GM21717 (cell line): Measurements from ENCODE around the gene RERG.

Experiments
- ATAC-seq: cut with Tn5 transposase; IDR thresholded peaks from one replicate; pipeline ENCODE4 v1.9.1; 2021; ENCODE audit warnings: mild to moderate bottlenecking, moderate library complexity; ENCODE audit not compliant: unreplicated experiment

Gene RERG

DNA sequence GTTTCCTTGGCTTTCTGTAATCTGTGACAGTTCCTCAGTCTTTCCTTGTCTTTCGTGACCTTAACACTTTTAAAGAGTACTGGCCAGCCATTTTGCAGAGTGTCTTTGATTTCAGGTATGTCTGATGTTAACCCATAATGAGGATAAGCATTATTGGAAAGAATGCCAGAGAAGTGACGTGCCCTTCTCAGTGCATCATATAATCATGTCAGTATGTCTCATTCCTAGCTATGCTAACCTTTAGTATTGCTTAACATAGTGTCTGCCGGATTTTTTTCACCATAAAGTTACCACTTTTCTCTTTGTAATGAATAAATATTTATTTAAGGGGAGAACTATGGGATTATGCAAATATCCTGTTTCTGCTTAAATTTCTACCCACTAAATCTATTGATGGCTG is 28.5 kb downstream of the RERG start:
- ATAC-seq, result no peak

DNA sequence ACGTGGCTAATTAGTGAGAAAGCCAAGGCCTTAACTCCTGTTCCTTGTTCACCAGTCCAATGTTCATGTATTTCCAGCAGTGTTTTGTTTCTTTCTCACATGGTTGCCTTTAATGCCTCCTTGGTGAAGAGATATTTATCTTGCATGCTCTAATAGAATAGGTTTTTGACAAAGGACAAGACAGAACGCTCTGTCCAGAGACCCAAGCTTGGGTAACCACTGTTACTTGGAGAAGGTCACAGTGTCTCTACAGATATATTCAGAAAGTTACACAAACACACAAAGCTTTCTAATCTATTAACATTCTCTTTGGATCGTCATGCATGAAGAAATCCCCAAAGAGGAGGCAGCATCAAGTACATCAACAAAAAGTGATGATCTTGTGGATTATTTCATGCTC is 33.1 kb downstream of the RERG start:
- no peak for ATAC-seq

DNA sequence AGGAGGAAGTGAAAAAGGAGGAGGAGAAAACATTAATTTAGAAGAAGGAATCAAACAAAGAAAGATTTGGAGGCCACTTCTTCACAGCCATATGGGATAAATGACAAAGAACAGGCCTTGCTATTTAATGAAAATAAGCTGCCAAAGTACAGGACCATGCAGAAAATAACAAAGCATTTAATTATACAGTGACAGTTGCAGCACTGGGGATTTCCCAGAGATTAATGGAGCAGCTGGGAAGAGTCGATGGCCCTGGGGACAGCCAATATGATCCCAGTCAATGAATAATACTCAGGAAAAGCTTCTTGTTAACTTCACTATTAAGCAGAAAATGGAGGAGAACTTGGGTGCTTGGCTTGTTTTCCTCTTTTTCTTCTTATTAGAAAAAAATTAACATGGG is 34.6 kb downstream of the RERG start:
- no peak for ATAC-seq

DNA sequence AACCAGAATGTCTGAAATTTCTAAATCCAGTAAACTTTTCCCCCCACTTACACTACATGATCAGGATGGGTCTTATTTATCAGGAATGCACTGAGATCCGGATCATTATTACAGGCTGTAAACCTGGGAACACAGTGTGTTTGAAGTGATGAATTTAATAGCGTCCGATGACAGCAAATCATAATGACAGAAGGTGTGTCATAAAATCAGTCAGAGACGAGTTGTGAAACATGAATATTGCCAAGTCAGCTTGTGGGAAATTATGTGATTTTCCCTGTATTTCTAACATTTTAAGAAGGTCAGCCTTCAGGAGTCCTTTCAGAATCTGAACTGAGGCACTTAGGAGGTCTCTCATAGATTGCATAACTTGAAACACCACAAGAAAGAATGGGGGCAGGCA is 36.7 kb downstream of the RERG start:
- ATAC-seq, result no peak

DNA sequence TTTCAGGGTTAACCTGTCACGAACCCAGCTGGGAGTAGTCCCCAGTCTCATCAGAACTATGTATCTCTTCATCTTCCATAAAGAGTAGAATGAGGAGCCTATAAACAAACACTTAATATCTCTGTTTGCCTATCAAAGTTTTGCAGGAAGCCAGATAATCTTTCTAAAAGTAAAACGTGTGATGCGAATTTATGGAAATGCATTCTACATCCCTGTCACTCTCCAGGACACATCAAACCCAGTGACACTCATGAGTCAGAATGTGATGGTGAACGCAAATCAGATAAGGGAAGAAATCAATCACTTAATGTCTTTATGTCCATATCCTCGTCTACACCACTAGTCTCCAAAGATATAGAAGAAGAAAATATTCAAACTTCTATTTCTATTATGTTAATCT is 37.4 kb downstream of the RERG start:
- ATAC-seq, result no peak

DNA sequence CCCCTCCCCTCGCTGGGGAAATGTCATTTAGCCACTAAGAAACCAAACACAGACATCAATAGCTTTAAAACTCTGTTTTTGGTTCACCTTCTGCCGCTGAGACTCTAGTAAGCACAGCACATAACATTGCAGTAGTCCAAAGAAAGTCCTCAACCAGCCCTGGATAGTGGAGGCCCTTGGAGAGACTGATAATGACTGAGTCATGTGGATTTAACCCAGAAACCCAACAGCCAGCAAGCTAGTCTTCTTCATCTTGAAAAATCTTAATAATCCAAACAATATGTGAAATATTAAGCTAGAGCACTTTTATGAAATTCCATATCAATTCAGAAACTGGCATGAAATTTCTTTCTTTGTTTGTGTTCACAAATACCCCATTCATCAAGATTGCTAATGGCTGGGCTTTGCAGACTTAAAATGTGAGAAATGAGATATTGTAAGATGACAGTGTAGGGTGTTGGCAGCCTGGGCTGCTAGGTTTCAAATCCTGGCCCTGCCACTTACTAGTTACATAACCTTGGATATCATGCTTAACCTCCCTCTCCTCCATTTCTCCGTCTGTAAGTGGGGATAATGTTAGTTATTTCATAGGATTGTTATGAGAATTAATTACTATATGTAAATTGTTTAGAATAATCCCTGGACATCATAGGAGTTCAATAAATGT is 40.1 kb downstream of the RERG start:
- ATAC-seq, result no peak

DNA sequence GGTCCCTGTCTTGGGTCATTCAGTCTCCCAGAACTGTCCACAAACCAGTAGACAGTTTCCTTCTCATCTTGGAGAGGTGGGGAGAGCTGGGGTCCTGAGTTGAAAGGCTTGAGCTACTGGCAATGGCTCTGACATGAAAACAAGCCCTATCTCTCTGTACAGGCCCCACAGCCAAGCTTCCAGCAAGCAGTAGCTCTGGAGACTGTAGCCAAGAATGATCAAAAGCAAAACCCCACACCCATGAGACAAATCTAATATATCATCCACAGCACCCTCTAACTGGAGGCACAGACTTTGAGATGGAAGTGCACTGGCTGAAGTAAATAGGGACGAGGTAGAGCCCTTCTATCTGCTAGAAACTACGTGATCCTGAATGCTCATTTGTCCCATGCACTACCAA is 40.9 kb downstream of the RERG start:
- ATAC-seq, result no peak

DNA sequence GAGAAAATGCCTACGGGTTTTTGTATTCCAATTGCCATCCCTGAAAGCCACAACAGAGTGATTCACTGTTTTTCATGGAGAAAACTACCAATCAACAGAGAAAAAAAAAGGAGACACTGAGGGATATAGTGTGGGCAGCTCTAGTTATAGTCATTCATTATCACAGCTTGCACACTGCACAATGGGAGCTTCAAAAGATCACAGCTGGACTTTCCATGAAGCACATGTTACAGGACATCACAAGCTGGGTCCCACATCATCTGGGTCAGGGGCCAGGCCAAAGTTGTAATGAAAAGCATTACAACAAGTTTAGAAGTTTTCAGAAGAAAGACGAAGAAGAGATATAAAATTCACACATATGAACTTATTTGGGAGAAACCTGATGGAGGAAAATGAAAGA is 41.5 kb downstream of the RERG start:
- no peak for ATAC-seq

DNA sequence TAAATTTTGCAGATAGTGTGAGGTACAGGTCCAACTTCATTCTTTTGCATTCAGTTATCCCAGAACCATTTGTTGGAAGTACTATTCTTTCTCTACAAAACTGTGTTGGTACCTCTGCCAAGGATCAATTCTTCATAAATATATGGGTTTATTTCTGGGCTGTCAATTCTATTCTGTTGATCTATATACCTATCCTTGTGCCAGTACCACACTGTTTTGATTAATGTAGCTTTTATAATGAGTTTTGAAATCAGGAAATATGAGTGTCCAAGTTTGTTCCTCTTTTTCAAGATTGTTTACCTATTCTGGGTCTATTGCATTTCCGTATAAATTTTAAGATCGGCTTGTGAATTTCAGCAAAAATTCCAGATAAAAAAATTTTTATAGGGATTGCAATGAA is 48.1 kb downstream of the RERG start:
- no peak for ATAC-seq

DNA sequence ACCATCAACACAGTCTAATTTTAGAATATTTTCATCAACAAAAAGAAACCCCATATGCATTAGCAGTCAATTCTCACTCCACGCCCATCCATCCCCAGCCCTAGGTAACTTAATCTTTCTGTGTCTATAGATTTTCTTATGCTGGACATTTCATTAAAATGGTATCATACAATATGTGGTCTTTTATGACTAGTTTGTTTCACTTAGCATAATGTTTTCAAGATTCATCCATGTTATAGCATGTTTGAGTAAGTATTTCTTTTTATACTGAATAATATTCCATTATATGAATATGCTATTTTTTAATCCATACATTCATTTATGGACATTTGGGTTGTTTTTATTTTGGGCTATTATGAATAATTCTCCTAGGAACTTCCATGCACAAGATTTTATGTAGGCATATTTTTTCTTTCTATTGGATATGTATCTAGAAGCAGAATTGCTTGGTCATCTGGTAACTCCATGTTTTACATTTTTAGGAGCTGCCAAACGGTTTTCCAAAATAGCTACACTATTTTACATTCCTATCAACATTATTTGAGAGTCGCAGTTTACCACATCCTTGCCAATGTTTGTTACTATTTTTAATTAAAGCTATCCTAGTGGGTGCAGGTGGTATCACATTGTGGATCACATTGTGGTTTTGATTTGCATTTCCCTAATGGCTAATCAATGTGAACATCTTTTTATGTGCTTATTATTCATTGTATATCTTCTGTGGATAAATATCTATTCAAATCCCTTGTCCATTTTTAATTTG is 49.0 kb downstream of the RERG start:
- ATAC-seq, result no peak

DNA sequence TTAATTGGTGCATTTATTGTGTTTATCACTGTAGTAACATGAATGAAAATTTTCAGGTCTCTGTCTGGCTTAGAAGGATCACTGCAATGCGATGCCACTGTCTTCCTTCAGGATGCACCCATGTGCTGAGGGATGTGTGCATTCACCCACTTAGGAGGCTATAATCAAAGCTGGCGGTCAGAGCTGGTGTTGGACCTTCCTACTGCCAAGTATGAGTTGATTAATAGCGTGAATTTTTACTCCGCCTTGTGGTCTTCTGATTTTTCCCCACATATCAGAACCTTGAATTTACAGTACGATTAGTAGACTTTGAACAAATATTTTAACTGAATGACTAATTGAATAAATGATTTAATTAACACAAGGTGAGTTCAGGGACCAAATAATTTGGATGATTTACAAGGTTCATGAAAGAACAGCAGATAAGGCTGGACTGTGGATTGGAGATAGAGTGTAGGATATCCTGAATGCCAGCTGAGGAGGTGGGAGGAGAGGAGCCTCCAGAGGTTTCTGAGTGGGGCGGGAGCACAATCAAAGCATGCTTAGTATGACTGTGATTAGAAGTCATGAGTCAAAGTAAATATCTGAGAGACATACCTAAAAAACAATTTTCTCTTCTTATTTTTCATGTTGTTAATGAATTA is 50.1 kb downstream of the RERG start:
- no peak for ATAC-seq

DNA sequence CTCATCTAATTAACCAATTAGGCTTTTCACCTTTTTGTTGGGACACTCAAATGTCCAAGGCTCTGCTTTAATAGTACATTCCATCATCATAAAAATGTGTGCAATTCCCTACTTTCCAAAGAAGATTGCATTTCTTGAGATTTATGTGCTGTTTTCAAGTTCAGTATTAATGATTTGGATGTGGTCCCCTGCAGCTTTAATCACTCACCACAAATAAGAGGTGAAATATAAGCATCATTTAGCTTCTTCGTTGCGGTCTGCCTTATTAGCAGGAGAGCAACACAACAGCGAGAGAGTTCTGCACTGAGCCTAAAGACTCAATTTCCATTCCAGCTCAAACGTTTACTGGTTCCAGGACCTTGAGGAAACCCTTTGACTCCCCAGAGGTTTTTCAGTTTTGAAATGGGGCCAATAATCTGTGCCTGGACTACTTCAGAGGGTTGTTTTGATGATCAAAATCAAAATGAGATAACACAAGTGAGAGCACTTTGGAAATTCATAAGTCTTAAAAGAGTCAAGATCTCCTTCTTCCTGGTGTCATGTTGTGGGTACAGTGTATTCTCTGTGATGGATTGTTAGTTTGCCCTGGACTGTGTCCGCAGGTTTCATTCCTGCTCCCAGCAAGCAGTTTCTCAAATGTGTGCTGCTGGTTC is 53.1 kb downstream of the RERG start:
- no peak for ATAC-seq

DNA sequence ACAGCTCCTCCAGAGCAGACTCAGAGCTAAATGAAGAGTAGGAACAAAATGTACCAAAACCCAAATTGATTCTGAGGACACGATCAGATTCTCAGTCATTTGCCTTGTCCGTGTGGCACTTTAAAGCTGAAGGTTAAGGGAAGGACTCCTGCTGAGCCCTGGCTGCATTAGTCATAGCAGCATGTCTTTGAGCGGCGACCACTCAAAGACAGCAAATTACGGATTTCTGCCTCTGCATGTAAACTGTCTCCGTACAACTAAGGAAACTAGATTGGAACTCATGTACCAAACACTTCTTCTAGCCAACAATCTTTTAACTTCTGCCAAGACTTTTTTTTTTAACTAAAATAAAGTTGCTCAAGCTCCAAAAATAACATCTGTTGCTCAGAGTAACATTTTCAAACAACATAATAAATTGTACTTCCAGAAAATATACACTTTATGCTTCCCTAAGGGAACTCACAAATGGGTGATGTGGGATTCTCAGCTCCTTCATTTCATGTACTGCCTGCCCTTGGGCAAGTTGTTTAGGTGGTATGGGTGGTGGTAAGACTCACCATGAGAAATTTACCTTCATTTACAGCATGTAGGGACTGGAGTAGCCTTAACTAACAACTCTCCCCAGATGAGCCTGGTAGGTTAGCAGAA is 56.1 kb downstream of the RERG start:
- no peak for ATAC-seq

DNA sequence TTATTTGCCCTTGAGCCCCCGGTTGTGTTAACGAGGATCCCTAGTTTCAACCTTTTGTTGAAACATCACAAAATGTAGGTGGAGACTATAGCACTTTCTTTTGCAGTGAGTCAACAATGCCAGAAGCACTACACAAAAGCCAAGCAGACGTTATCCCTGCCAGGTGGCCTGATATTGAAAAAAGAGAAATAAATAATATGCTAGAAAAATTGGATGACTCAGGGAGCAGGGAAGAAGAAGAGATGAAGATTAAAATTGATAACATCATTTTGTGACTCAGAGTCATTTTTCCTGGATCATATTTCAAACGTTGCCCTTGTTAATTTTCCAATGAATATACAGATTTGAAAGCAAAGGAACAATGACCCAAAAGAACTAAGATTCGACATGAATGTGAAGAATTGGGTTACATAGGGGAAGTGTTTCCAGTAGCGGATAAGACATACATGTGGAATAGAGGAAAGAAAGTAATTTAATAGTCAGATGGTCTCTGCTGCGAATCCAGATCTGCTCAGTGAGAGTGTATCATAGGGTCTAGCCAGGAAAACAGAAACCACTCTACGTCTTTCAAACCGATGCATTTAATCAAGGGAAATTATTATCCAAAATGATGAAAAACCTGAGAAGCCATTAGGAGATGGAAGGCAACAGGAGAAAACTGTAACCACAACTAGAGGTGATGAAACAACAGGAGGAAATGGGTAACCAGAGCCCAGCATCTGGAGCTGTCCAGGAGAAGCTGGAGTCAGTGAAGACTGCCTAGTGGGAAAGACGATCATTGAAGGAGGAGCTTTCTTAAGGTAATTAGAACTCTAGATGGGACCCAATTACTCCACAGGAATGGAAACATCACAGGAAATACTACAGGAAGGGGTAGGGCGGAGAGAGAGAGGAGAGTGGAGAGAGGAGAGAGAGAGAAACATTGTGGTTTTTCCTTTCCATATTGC is 57.9 kb downstream of the RERG start:
- ATAC-seq, result no peak

DNA sequence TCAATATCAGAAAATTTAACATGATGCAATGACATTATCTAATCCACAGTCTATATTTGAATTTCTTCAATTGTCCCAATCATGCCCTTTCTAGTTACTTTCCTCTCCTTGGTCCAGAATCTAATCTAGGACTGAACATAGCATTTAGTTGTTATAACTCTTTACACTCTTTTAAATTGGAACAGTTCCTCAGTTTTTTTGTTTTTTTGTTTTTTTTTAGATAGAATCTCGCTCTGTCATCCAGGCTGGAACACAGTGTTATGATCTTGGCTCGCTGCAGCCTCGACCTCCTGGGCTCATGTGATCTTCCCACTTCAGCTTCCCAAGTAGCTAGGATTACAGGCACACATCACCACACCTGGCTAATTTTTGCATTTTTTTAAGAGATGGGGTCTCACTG is 63.1 kb downstream of the RERG start:
- ATAC-seq, result no peak

DNA sequence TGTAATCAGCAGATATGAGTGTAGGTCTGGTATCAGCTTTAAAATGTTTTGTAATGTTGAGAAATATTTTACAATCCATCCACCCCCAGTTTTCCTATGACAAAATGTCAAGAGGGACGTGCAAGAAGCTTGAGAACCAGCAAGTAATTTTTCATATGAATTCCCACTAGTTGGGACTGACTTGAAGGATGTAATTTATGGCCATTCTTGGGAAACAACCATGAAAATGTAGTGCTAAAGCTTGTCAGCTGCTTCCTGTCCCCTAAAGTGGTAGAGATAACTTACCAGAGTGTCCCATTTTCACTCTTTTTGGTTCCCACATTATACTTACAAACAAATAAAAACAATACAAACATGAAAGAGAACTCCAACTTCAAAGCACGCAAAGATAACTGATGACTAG is 63.9 kb downstream of the RERG start:
- no peak for ATAC-seq

DNA sequence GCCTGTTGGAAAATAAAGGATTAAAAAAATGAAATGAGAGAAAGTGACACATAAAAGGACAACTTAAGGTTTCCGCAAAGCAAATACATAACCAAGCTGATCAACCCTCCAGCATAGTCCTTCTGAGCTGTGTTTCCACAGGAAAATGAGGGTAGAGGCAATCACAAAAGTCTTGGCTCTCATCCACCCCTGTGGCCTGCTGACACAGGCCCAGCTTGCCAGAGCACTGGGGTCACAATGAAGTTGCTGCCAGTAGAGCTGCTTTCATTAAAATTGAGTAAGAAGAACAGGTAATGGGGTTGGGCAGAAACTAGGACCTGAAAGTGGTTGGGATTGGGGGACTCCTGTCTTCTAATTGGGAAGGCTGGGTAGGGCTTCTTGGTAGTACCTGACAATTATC is 65.9 kb downstream of the RERG start:
- no peak for ATAC-seq

DNA sequence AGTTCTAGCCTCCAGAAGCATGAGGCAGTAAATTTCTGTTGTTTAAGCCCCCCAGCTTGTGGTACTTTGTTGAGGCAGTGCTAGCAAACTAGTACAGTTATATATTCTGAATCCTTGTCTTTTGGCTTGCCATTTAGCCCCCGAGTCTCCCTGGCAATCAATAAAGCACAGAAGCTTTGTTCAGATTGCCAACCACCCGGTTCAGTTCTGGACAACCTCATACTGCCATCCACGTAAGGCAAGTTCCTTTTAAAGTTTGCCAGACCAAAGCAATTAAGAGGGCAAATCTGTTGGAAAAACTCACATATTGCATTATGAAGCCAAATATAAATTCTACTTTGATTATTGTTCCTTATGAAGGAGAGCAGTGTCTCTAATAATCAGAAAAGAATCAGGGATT is 67.1 kb downstream of the RERG start:
- ATAC-seq, result no peak

DNA sequence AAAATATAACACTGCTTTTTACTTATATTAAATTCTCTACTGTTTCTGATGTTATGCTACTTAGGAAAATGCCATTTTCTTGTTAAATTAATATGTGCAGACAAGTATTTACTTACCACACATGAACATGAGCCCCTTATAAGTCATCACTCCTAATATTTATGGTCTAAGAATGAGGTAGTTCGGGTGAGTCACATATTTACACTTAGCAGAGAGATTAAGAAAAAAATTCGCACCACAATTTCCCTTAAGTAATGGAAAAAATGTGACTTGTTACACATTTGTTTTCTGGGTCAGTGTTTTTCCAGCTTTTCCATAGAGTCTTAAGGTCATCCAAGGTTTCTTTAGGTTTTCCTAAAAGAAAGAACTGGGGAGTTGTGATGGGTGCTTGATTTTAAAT is 68.3 kb downstream of the RERG start:
- ATAC-seq, result no peak

DNA sequence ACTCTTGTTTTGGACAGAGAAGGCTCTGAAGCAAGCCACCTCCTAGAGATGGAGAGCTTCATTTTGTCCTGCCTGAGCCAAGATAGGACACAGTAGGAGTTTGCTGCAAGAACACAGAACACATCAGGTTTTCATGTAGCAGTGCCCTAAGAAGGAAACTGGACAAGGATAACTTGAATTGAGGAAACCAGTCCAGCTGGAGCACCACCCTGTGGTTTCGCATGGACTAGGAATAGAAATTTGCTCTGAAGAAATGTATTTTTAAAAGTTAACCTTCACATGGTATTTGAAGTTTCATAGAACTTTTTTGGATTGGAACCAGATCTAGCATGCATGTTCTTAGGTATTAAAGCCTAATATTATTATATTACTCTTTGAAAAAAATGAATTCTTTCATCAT is 68.8 kb downstream of the RERG start:
- ATAC-seq, result no peak
